ENCODE results near the gene DNHD1.

- TF ChIP-seq CTCF (conservative IDR thresholded peaks at IDR 0.05) (no peak), ZFX (IDR thresholded peaks at IDR 0.05) (no peak)
These were observed 105.2 kb downstream of the DNHD1 start for GRCh38 chr11:6602096-6602940.
